Measurements from ENCODE around the gene PPM1H.
"Not testable (repeated sequence)": the region's sequence is repeated elsewhere in the genome, so short reads cannot be mapped to it uniquely, and the experiment has no call there.

PPM1H gene

GRCh38 chr12:62813031-62813829 lies 121.7 kb downstream of the PPM1H start:
- peak; percentile 57 to 75 for DNase-seq
- Histone ChIP-seq H3K4me1 (peaks cover 0 to 19% (median 2%) of the 10 kb centered on the region in 4 donors), H3K27me3 (no peaks in the 10 kb centered on the region), H3K27ac (no peak overlapping the region), H3K9me3 (no peaks in the 10 kb centered on the region), H3K36me3 (no peaks in the 10 kb centered on the region), H3K4me3 (peak overlapping the region in 1 of 2 donors; percentile 8)
- TF ChIP-seq CTCF (IDR thresholded peaks at IDR 0.05): peak; percentile 45 to 71
- intact Hi-C loops (cut with DNase I; ENCODE audit: low total_unique reads): no loop called here

DNA sequence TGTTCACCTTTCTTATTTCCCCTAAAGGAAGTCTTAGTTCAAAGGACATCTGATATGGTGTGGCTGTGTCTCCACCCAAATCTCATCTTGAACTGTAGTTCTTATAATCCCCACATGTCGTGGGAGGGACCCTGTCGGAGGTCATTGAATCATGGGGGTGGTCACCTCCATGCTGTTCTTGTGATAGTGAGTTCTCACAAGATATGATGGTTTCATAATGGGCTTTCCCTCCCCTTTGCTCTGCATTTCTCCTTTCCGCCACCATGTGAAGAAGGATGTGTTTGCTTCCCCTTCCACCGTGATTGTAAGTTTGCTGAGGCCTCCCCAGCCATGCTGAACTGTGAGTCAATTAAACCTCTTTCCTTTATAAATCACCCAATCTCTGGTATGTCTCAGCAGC lies 123.5 kb downstream of the PPM1H start:
- H3K4me3 ChIP-seq; H3K27ac ChIP-seq; H3K9me3 ChIP-seq; DNase-seq; intact Hi-C loops (cut with DNase I; ENCODE audit: low total_unique reads); H3K36me3 ChIP-seq; H3K4me1 ChIP-seq; H3K27me3 ChIP-seq: not testable (repeated sequence)

DNA sequence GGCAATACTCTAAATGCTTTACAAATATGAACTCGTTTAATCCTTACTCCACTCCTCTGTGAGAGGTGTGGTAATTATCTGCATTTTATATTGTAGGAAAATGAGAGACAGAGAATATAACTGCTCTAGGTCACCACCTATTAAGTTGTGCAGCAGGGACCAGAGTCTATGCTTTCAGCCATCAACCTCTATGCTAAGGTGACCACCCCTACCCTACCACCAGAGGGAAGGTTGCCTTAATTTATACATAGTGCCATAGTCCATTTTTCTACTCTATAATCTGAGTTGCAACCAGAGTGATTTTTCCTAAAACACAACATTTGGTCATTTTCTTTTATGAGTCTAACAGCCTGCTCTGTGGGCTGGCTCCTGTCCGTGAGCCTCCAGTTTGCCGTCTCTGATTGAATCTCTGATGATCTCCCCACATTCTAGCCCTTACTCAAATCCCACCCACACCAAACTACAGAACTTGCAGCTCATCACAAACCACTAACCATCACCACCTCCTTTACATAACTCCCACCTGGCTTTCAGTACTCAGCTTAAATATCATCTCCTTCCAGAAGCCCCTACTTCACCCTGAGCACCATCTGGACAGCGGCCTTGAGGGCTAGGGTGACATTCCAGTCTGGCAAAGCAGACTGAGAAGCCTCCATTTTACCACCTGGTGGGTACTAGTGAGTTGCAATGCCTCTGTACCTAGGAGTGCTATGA lies 126.6 kb downstream of the PPM1H start:
- TF ChIP-seq CTCF (IDR thresholded peaks at IDR 0.05): no peak
- intact Hi-C loops (cut with DNase I; ENCODE audit: low total_unique reads): loop anchor here (10.0 kb wide), 1 partner anchor 256 kb away; no protein-coding TSS in a partner anchor
- no peaks in the 10 kb centered on the region for H3K9me3 ChIP-seq

DNA sequence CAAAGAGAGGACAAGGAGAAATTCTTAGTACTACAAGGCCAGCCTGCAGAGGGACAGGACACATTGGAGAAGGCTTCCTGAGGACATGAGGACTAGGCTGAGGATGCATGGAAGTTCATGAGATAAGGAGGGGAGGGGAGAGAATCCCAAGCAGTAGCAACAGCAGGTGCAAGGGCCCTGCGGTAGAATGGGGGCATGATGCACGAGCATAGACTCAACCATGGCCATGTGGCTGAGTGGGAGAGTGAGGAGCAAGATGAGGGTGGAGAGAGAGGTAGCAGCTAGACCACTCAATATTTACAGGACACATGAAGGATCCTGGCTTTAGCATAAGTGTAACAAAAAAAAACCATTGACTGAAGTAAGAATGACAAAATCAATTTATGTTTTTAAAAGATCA lies 128.1 kb downstream of the PPM1H start:
- Histone ChIP-seq H3K27me3 (no peaks in the 10 kb centered on the region), H3K36me3 (peaks cover 0 to under 1% (median 0%) of the 10 kb centered on the region in 3 donors), H3K9me3 (no peaks in the 10 kb centered on the region), H3K4me1 (no peaks in the 10 kb centered on the region), H3K4me3 (no peak overlapping the region), H3K27ac (no peak overlapping the region)
- no peak for TF ChIP-seq CTCF (IDR thresholded peaks at IDR 0.05)
- intact Hi-C loops (cut with DNase I; ENCODE audit: low total_unique reads): loop anchor here (10.0 kb wide), 1 partner anchor 258 kb away; no protein-coding TSS in a partner anchor
- DNase-seq: no peak

More for the DNA sequence above, 126.6 kb downstream of the PPM1H start:
- no peak for DNase-seq
- H3K27me3 ChIP-seq: no peaks in the 10 kb centered on the region
- H3K4me3 ChIP-seq: no peak overlapping the region
- H3K4me1 ChIP-seq: peaks cover 0 to 6% (median 0%) of the 10 kb centered on the region in 4 donors
- no peak overlapping the region for H3K27ac ChIP-seq
- H3K36me3 ChIP-seq: no peaks in the 10 kb centered on the region

GRCh38 chr12:62806244-62806836 lies 128.6 kb downstream of the PPM1H start:
- H3K4me1 ChIP-seq: no peaks in the 10 kb centered on the region
- no peaks in the 10 kb centered on the region for H3K9me3 ChIP-seq
- intact Hi-C loops (cut with DNase I; ENCODE audit: low total_unique reads): loop anchor here (10.0 kb wide), 1 partner anchor 258 kb away; no protein-coding TSS in a partner anchor
- DNase-seq: no peak
- H3K4me3 ChIP-seq: no peak overlapping the region
- H3K27ac ChIP-seq: no peak overlapping the region
- no peak for TF ChIP-seq CTCF (IDR thresholded peaks at IDR 0.05)
- H3K27me3 ChIP-seq: no peaks in the 10 kb centered on the region
- H3K36me3 ChIP-seq: peaks cover 3 to 4% (median 4%) of the 10 kb centered on the region in 3 donors
